PC-3 (cell line): Measurements from ENCODE around the gene SLC26A11. TPM values are rescaled to one million over a fixed set of nuclear protein-coding genes. Genes with fewer than 3 reads are reported as not detected.

Experiments
- ATAC-seq: fragments of 200-7000 bp; cut with Tn5 transposase; 2 replicates; pipeline ENCODE4 v1.9.1; 2020; ENCODE audit warnings: mild to moderate bottlenecking, moderate library complexity
- BruUV-seq: library from RNA; stranded (reverse); fragments of 400-500 nt; replicated peaks from 2 replicates; lab custom pipeline; 2021; lab: Mats Ljungman, UMichigan
- CTCF ChIA-PET: fragments of 300-600 bp; sonication (Branson Sonifier 250); formaldehyde crosslinking; loops from one replicate; lab custom pipeline; 2022; ENCODE audit warnings: antibody characterized with exemption; lab: Charles Lee
- POLR2A ChIA-PET: fragments of 300-600 bp; sonication (Branson Sonifier 250); formaldehyde crosslinking; loops from one replicate; lab custom pipeline; 2022; ENCODE audit warnings: antibody characterized with exemption; ENCODE audit not compliant: unreplicated experiment; lab: Charles Lee
- DNase-seq: peaks from one replicate; pipeline ENCODE4 v3.0.0-alpha.2; 2015
- H2AFZ ChIP-seq: fragments of 300-600 bp; sonication (generic); 2 replicates; pipeline ENCODE4 v1.6.0; 2016; ENCODE audit warnings: antibody characterized with exemption, low read length
- H3F3A ChIP-seq: fragments of 300-600 bp; sonication (generic); one replicate; pipeline ENCODE4 v1.6.0; 2017; ENCODE audit warnings: antibody characterized with exemption, low read length, control low read depth, mild to moderate bottlenecking; ENCODE audit not compliant: unreplicated experiment
- H3K27ac ChIP-seq: fragments of 300-600 bp; sonication (generic); 2 replicates; pipeline ENCODE4 v1.5.1; 2016; ENCODE audit warnings: mild to moderate bottlenecking, low read length
- H3K27me3 ChIP-seq: fragments of 300-600 bp; sonication (generic); 2 replicates; pipeline ENCODE4 v1.6.1; 2016; ENCODE audit warnings: low read length, mixed read lengths
- H3K36me3 ChIP-seq: fragments of 300-600 bp; sonication (generic); 2 replicates; pipeline ENCODE4 v1.6.1; 2016; ENCODE audit warnings: low read depth, mixed run types, low read length, mixed read lengths
- H3K4me1 ChIP-seq: fragments of 300-600 bp; sonication (generic); 2 replicates; pipeline ENCODE4 v1.5.1; 2016; ENCODE audit warnings: low read length; ENCODE audit not compliant: insufficient read depth
- H3K4me2 ChIP-seq: fragments of 300-600 bp; sonication (generic); 2 replicates; pipeline ENCODE4 v1.6.0; 2016; ENCODE audit warnings: low read length
- H3K4me3 ChIP-seq: fragments of 300-600 bp; sonication (generic); 2 replicates; pipeline ENCODE4 v1.5.1; 2016; ENCODE audit warnings: mild to moderate bottlenecking, low read length, mixed read lengths
- H3K79me2 ChIP-seq: fragments of 300-600 bp; sonication (generic); 2 replicates; pipeline ENCODE4 v1.6.1; 2017; ENCODE audit warnings: low read length, mixed read lengths
- H3K9ac ChIP-seq: fragments of 300-600 bp; sonication (generic); 2 replicates; pipeline ENCODE4 v1.6.0; 2016; ENCODE audit warnings: mild to moderate bottlenecking, low read length
- H3K9me2 ChIP-seq: fragments of 300-600 bp; sonication (generic); replicated peaks from 2 replicates; pipeline ENCODE4 v1.6.1; 2016; ENCODE audit warnings: mixed run types, low read length, mixed read lengths
- H3K9me3 ChIP-seq: fragments of 300-600 bp; sonication (generic); 2 replicates; pipeline ENCODE4 v1.6.1; 2016; ENCODE audit warnings: low read length, mixed read lengths
- H4K20me1 ChIP-seq: fragments of 300-600 bp; sonication (generic); 2 replicates; pipeline ENCODE4 v1.6.1; 2016; ENCODE audit warnings: low read length, mixed read lengths
- CTCF ChIP-seq: fragments of 300-600 bp; sonication (generic); conservative IDR thresholded peaks from 2 replicates; pipeline ENCODE4 v1.5.1; 2017; ENCODE audit warnings: antibody characterized with exemption, low read depth, mild to moderate bottlenecking, low read length
- EZH2 ChIP-seq: fragments of 300-600 bp; sonication (generic); IDR thresholded peaks from one replicate; pipeline ENCODE4 v1.6.1; 2017; ENCODE audit warnings: antibody characterized with exemption, mild to moderate bottlenecking, low read length; ENCODE audit not compliant: unreplicated experiment
- EZH2phosphoT487 ChIP-seq: fragments of 300-600 bp; sonication (generic); IDR thresholded peaks from 2 replicates; pipeline ENCODE4 v1.6.1; 2018; ENCODE audit warnings: mild to moderate bottlenecking, antibody characterized with exemption, low read length, borderline replicate concordance
- intact Hi-C: fragments of 100-400 bp; cut with micrococcal nuclease; formaldehyde crosslinking; loops from 2 replicates; pipeline ENCODE4 v1.9.0; 2023
- total RNA-seq: library from RNA; depleted of rRNA; stranded (reverse); fragments of >200 nt; gene quantifications from 2 replicates; pipeline ENCODE4 v1.2.3, GENCODE V29; 2014

The SLC26A11 gene
- total RNA-seq, 1 experiment from 2014 or later: 18.4 TPM

GRCh38 chr17:80222376-80223141, 2.3 kb downstream of the SLC26A11 start:
- ATAC-seq (no peak), DNase-seq (no peak)
- Histone ChIP-seq H3K79me2 (peaks cover 25% of the 10 kb centered on the region), H2AFZ (no peak overlapping the region), H3K27me3 (no peaks in the 10 kb centered on the region), H3F3A (no peaks in the 10 kb centered on the region), H3K9me2 (no peaks in the 10 kb centered on the region), H3K36me3 (peaks cover 2% of the 10 kb centered on the region; the same call in 1 of the 2 replicates), H4K20me1 (peaks cover 5% of the 10 kb centered on the region; the same call in 1 of the 2 replicates), H3K4me1 (peaks cover 20% of the 10 kb centered on the region), H3K4me2 (no peak overlapping the region), H3K4me3 (no peak overlapping the region), H3K9me3 (no peaks in the 10 kb centered on the region), H3K27ac (no peak overlapping the region), H3K9ac (no peak overlapping the region)
- no TSS peak for BruUV-seq
- TF ChIP-seq EZH2 (no peak), CTCF (no peak), EZH2phosphoT487 (no peak)
- ChIA-PET POLR2A (no interaction called here), CTCF (no interaction called here)
- intact Hi-C loops: no loop called here

GRCh38 chr17:80223142-80223815, 3.1 kb downstream of the SLC26A11 start:
- Histone ChIP-seq H3K4me2 (no peak overlapping the region), H4K20me1 (peaks cover 2% of the 10 kb centered on the region; the same call in 1 of the 2 replicates), H2AFZ (no peak overlapping the region), H3F3A (no peaks in the 10 kb centered on the region), H3K9ac (no peak overlapping the region), H3K79me2 (peaks cover 18% of the 10 kb centered on the region), H3K27me3 (no peaks in the 10 kb centered on the region), H3K27ac (no peak overlapping the region), H3K36me3 (no peaks in the 10 kb centered on the region), H3K4me3 (no peak overlapping the region), H3K9me3 (no peaks in the 10 kb centered on the region), H3K4me1 (peaks cover 20% of the 10 kb centered on the region), H3K9me2 (no peaks in the 10 kb centered on the region)
- BruUV-seq: no TSS peak
- POLR2A ChIA-PET: no interaction called here
- no peak for TF ChIP-seq EZH2
- no peak for TF ChIP-seq EZH2phosphoT487
- TF ChIP-seq CTCF: no peak
- DNase-seq: no peak
- ATAC-seq: no peak
- CTCF ChIA-PET: no interaction called here
- intact Hi-C loops: no loop called here
